Left lung (tissue), 10 donors: ENCODE data around the gene MERTK. TPM values are rescaled to one million over a fixed set of nuclear protein-coding genes. Genes with fewer than 3 reads are reported as not detected.

Experiments used
- ATAC-seq: fragments of 200-7000 bp; cut with Tn5 transposase; one replicate; pipeline ENCODE4 v1.9.1; 2020; ENCODE audit warnings: moderate library complexity
- DNase-seq, 4 donors: peaks; one replicate each; pipeline ENCODE4 v3.0.0-alpha.2; 2013 to 2020
- H3K27ac ChIP-seq, 2 donors: fragments of 200-600 bp; sonication (generic) in 1 of 2; one replicate each; pipeline versions ENCODE4 v1.5.0 to v1.8.0; 2020 to 2021
- H3K27me3 ChIP-seq, 2 donors: fragments of 200-600 bp; sonication (generic) in 1 of 2; one replicate each; pipeline versions ENCODE4 v1.5.0 to v1.8.0; 2020 to 2021
- H3K36me3 ChIP-seq, 2 donors: fragments of 200-600 bp; sonication (generic) in 1 of 2; one replicate each; pipeline versions ENCODE4 v1.5.0 to v1.8.0; 2020 to 2021
- H3K4me1 ChIP-seq, 2 donors: fragments of 200-600 bp; one replicate each; pipeline ENCODE4 v1.8.0; 2021
- H3K4me3 ChIP-seq, 2 donors: fragments of 200-600 bp; sonication (generic) in 1 of 2; one replicate each; pipeline versions ENCODE4 v1.5.0 to v1.8.0; 2020 to 2021; ENCODE audit warnings: mild to moderate bottlenecking in 1 of 2
- H3K9me3 ChIP-seq, 2 donors: fragments of 200-600 bp; sonication (generic) in 1 of 2; one replicate each; pipeline versions ENCODE4 v1.5.0 to v1.8.0; 2020 to 2021
- CTCF ChIP-seq, 2 donors: fragments of 200-600 bp; sonication (generic) in 1 of 2; IDR thresholded peaks; one replicate each; pipeline versions ENCODE4 v1.5.0 to v1.8.0; 2021; ENCODE audit warnings: antibody characterized with exemption in 2 of 2
- intact Hi-C, 2 donors: fragments of 100-400 bp; cut with DNase I; formaldehyde crosslinking; loops; one replicate each; pipeline versions ENCODE4 v1.11.2 to v1.14.2; 2022
- polyA plus RNA-seq, 6 donors: library from polyadenylated mRNA; unstranded; fragments of 120-200 nt; gene quantifications; one replicate each; pipeline ENCODE4 v1.2.1, GENCODE V29; 2013; ENCODE audit not compliant: insufficient read length in 6 of 6
- total RNA-seq, 2 donors: library from RNA; stranded (reverse); fragmentation: NEBNext Ultra II Directional; extraction: Animal tissue kit (Norgen Biotek cat#: 25700); gene quantifications; one replicate each; pipeline ENCODE4 v1.2.1, GENCODE V29; 2021
- donor health status: DM: no; HTN: yes; CAD: no.
- donor health status: DM: no; HTN: no; CAD: no.

MERTK gene
- total and polyA plus RNA-seq, 8 donors = 15.3 to 42.8 (median 19.8) TPM

- Histone ChIP-seq H3K36me3 (peaks cover 0 to 56% of the 10 kb centered on the region in 2 donors), H3K27me3 (no peaks in the 10 kb centered on the region), H3K27ac (no peak overlapping the region), H3K4me1 (peaks cover 8 to 14% of the 10 kb centered on the region in 2 donors), H3K4me3 (no peak overlapping the region), H3K9me3 (no peaks in the 10 kb centered on the region)
- intact Hi-C loops = no loop called here
- ATAC-seq (no peak), DNase-seq (no peak)
- no peak for TF ChIP-seq CTCF (IDR thresholded peaks at IDR 0.05)
Measured at GRCh38 chr2:111970453-111970852, 72.0 kb downstream of the MERTK start.

- Histone ChIP-seq H3K4me1 (peaks cover 8 to 10% of the 10 kb centered on the region in 2 donors), H3K27me3 (no peaks in the 10 kb centered on the region), H3K4me3 (no peak overlapping the region), H3K36me3 (peaks cover 0 to 54% of the 10 kb centered on the region in 2 donors), H3K9me3 (peaks cover 0 to 8% of the 10 kb centered on the region in 2 donors), H3K27ac (peak overlapping the region in 1 of 2 donors; percentile 16)
- DNase-seq (no peak), ATAC-seq (peak; percentile 67)
- intact Hi-C loops = no loop called here
- no peak for TF ChIP-seq CTCF (IDR thresholded peaks at IDR 0.05)
Measured at GRCh38 chr2:111972955-111973565, 74.7 kb downstream of the MERTK start.

GRCh38 chr2:111973701-111974100 lies 75.3 kb downstream of the MERTK start:
- DNase-seq (no peak), ATAC-seq (no peak)
- intact Hi-C loops = no loop called here
- Histone ChIP-seq H3K27ac (no peak overlapping the region), H3K4me1 (peaks cover 8 to 10% of the 10 kb centered on the region in 2 donors), H3K9me3 (peaks cover 0 to 8% of the 10 kb centered on the region in 2 donors), H3K27me3 (no peaks in the 10 kb centered on the region), H3K36me3 (peaks cover 0 to 47% of the 10 kb centered on the region in 2 donors), H3K4me3 (no peak overlapping the region)
- no peak for TF ChIP-seq CTCF (IDR thresholded peaks at IDR 0.05)

GRCh38 chr2:111975053-111975552 lies 76.7 kb downstream of the MERTK start:
- ATAC-seq (peak; percentile 78), DNase-seq (peak in 2 of 4 donors; percentile 14 to 36)

More at GRCh38 chr2:111975053-111975552, 76.7 kb downstream of the MERTK start:
- H3K36me3 ChIP-seq = peaks cover 0 to 40% of the 10 kb centered on the region in 2 donors
- peaks cover 8 to 10% of the 10 kb centered on the region in 2 donors for H3K4me1 ChIP-seq
- no peak overlapping the region for H3K4me3 ChIP-seq
- H3K9me3 ChIP-seq = peaks cover 0 to 8% of the 10 kb centered on the region in 2 donors
- no peak for TF ChIP-seq CTCF (IDR thresholded peaks at IDR 0.05)
- H3K27me3 ChIP-seq = no peaks in the 10 kb centered on the region
- no peak overlapping the region for H3K27ac ChIP-seq
- intact Hi-C loops = no loop called here
